Kasumi-1 (cell line): Measurements from ENCODE around the gene CRB2.
A peak's percentile ranks its signal among the peaks of the same experiment; 100 is the strongest.
"Not testable (repeated sequence)": the region's sequence is repeated elsewhere in the genome, so short reads cannot be mapped to it uniquely, and the experiment has no call there.

Source experiments
- DNase-seq, 2 experiments: peaks; one replicate each; lab custom pipeline; 2025; lab: John Stamatoyannopoulos, UW

The CRB2 gene

GRCh38 chr9:123382653-123383511, 26.9 kb downstream of the CRB2 start:
- DNase-seq = no peak

- DNase-seq = no peak
Measured at GRCh38 chr9:123383512-123384170, 27.6 kb downstream of the CRB2 start.

- DNase-seq = peak; percentile 87 to 88
Measured at GRCh38 chr9:123387686-123388085, 31.7 kb downstream of the CRB2 start.

- peak; percentile 73 to 77 for DNase-seq
Measured at GRCh38 chr9:123389070-123389469, 33.1 kb downstream of the CRB2 start.

DNA sequence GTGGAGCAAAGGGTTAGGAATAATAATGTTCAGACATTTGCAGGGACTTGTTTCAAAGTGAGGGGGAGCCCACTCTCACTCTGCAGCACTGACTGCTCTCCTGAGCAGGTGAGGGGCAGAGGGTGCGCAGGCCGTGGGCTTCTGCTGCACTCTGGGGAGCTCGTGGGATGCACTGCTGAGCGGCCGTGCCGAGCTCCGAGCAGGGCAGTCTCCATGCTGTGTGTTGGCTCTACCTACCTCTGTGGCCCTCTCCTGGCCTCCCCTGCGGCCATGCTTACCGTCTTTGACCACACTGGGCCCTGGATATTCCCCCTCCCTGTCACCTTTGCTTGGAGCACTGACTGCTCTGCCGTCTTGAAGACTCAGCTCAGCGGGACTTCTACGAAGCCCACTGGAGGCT, 33.7 kb downstream of the CRB2 start:
- DNase-seq = no peak

DNA sequence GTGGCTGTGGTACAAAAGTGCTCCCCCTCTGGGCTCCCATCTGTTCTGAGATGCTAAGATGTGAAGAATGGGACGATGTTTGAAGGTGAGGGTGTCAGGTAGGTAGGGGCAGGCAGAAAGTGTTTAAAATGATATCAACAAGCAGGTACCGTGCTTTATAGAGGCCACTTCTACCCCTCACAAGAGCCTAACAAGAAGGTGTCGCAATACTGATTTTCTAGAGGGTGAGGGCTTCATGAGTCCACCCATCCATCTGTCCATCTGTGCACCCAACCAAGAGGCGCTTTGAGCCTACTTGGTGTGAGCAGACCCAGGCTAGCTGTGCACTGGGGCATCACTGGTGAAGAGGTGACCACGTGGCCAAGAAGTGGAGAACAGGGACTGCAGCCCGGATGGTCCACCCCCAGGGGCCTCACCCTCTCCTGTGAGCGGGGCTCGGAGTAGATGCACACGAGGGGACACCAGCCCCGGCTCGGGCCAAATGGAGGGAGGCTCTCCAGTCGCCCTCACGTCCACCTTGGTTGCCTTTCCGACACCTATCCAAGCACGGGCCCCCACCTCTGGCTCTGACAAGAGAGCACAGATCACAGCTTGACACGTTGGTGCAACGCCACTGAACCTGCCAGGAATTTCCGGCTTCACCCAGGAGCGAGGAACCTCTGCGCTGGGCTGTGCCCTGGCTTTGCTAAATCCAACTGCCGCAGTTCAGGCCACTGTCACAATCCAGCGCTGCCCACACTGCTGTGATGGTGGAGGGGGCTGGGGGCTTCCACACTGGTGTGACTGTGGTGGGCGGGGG, 34.5 kb downstream of the CRB2 start:
- DNase-seq = no peak

DNA sequence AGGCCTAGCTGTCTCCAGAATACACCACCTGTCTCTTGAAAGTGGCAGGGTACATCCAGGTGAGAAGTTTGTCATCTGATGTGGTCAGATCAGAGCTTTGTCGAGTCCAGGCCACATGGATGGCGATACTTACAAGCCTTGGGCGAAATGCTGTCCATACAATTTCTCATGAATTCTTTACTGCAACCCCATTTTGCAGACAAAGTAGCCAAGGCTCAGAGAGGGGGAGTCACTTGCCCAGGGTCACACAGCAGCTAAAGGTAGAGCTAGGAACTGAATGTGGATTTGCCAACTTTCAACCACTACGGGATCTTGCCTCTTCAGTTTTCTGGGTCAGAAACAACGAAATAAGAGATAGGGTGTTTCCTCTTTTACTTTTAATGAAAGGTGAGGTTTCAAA, 35.2 kb downstream of the CRB2 start:
- DNase-seq = no peak

DNA sequence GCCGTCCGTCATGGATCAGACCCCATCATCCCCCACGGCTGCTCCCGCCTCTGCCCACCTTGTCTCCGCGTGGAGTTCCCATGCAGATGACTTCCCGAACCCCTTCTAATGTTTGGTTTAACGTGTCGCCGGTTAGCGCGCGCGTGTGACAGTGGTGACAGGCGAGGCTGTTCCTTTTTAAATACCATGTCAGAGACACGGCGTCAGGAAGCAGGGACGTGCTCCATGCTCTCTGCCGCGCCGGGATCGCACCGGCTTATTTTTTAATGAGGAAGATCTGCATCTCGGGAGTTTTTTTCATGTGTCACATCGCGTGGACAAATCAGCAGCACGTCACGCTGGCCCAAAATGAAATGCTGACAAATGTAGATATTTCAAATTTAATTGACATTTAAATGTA, 35.9 kb downstream of the CRB2 start:
- no peak for DNase-seq

DNA sequence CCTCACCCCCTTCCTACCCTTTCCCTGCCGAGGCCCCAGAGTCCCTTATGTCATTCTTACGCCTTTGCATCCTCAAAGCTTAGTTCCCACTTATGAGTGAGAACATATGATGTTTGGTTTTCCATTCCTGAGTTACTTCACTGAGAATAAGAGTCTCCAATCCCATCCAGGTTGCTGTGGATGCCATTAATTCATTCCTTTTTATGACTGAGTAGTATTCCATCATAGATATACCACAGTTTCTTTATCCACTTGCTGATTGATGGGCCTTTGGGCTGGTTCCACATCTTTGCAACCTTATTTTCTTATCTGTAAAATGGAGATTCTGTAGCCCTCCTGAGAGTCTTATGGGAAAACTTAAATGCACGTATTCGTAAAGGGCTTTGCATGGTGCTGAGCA, 36.8 kb downstream of the CRB2 start:
- no peak for DNase-seq

DNA sequence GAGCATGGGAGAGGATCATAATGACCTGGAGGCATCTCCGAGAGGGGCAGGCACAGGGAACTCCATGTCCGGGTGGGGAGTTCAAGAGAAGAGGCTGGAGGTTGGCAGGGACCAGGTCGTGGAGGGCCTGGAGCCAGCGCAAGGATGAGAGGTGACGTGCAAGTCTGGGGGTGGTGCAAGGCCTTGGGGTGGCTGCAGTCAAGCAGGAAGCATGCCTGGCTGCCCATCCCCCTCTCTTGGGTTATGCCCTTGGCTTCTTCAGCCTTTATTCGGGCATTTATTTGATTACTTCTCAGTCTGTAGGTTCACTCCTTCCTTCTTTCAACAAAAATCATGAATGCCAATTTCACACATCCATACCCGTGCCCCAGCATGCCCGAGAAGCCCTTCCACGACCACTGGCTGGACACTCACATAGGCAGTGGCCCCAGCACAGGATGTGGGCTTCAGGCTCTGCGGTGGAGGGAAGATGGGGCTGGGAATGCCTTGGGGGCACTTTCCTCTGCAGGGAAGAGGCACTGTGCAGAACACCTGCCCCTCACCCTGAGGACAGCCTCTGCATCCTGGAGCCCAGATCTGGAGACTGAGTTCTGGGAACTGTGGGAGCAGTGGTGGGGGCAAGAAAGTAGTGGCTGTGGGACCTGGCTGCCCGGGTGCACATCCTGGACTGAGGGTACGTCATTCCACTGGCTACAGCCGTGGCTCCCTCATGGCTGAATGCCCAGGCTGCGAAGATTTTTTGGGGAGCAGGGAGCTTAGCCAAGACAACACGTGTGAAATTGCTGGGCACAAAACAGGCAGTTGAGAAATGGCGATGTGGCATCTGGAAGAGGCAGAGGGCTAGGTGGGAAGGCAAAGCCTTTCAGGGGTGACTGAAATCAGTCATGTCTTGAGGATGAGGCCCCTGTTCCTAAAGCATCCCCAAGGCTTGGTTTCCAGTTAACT, 38.6 kb downstream of the CRB2 start:
- DNase-seq = no peak

GRCh38 chr9:123395276-123395688, 39.3 kb downstream of the CRB2 start:
- DNase-seq = no peak

GRCh38 chr9:123395689-123396511, 39.9 kb downstream of the CRB2 start:
- no peak for DNase-seq

GRCh38 chr9:123397975-123398374, 42.0 kb downstream of the CRB2 start:
- no peak for DNase-seq

GRCh38 chr9:123398938-123399337, 42.9 kb downstream of the CRB2 start:
- not testable (repeated sequence) for DNase-seq

DNA sequence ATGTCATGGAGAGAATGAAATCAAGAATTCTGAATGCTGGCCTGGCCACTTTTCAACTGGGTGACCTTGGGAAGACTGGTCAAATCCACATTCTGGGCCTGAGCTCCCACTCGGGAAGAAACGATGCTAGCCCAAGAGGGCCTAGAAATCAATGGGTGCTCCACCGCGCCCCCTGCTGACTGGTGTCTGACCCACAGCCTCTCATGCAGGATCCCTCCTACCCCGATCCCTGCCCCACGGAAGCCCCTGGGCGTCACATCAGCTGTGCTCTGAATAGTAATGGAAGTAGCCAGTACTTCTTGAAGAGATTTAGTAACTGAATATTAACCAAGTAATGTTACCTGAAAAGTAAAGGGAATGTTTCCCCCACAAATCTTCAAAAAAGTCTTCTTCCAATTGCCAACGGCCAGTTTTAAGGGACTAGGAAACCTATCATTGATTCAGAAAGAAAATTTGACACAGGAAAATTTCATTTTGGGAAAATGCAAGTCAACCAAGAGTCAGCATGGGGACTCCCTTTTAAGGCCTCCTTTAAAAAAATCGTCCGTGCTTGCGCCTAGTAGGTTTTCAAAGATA, 43.9 kb downstream of the CRB2 start:
- DNase-seq = peak; percentile 20 to 26

- DNase-seq = no peak
Measured at GRCh38 chr9:123400926-123401503, 45.0 kb downstream of the CRB2 start.

DNA sequence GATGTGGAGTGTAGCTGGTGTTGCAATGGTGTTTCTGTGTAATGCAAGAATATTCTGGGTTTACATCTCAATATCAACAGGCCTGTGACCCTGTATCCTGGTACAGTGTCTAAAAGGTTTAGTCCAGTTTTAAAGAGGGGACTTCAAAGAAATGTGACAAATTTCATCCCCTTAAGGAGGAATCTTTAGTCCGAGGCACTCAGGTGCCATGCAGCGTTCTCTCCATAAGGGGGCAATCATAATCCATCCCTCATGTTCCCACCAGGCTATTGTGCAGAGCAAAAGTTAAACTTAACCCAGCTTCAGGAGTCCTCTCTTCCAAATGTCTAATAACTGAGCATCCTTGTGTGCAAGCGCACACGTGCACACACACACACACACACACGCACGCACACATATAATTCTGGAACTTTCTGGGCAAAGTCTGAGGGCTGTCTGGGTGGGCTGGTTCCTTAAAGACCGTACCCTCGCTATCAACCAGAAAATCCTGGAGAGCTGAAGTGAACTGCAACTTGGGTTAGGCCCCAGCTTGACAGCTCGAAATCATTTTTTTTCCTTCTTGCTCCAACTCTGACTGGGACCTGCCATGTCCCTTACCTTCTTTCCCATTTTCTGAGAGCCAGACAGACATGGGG, 46.0 kb downstream of the CRB2 start:
- peak; percentile 73 for DNase-seq

GRCh38 chr9:123402981-123403509, 47.0 kb downstream of the CRB2 start:
- no peak for DNase-seq

DNA sequence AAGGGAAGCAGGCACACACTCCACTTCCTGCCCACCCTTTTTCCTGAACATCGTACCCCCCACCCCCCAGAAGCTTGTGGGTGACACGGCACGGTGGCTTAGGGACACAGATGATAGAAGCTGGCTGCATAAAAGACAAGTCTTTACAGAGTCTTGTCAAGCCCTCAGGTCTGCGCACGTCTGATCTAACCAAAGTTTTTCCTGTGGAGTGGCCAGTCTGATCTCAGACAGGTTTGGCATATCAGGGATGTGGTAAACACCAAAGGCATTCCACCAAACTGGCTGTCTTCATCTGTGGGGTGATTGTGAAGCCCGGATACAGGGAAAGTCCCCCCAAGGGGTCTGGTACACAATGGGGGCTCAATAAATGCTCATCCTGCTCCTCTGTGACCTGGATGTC, 50.0 kb downstream of the CRB2 start:
- no peak for DNase-seq
